Left colon (tissue), 2 donors: ENCODE data around the gene ZNF793. TPM values are rescaled to one million over a fixed set of nuclear protein-coding genes. Genes with fewer than 3 reads are reported as not detected.

Experiments
- ATAC-seq: fragments of 200-7000 bp; cut with Tn5 transposase; one replicate; pipeline ENCODE4 v1.9.1; 2020; ENCODE audit warnings: mild to moderate bottlenecking, moderate library complexity
- DNase-seq, 2 donors: peaks; one replicate each; pipeline ENCODE4 v3.0.0-alpha.2; 2020
- intact Hi-C, 2 donors: fragments of 100-400 bp; cut with DNase I in 1 of 2; cut with micrococcal nuclease in 1 of 2; formaldehyde crosslinking; loops; one replicate each; pipeline versions ENCODE4 v1.11.2 to v1.14.0; 2022; cut with DNase I, micrococcal nuclease
- total RNA-seq, 2 donors: library from RNA; stranded (reverse); fragmentation: NEBNext Ultra II Directional; extraction: Animal tissue kit (Norgen Biotek cat#: 25700); gene quantifications; one replicate each; pipeline ENCODE4 v1.2.1, GENCODE V29; 2021
- donor health status: DM: no; HTN: no; CAD: no.
- donor health status: DM: yes; HTN: yes; CAD: no.

ZNF793 gene
- total RNA-seq, 2 donors from 2014 or later: 2.6 to 3.2 TPM

DNA sequence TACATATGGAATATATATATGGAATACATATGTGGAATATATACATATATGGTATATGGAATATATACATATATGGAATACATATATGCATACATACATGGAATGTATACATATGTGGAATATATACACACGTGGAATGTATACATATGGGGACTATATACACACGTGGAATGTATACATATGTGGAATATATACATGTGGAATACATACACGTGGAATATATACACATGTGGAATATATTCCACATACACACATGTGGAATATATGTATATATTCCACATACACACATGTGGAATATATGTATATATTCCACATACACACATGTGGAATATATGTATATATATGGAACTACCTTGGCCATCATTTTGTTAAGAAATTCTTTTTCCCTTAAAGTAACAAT is 56.8 kb downstream of the ZNF793 start:
- DNase-seq: no peak
- intact Hi-C loops: no loop called here
- no peak for ATAC-seq

DNA sequence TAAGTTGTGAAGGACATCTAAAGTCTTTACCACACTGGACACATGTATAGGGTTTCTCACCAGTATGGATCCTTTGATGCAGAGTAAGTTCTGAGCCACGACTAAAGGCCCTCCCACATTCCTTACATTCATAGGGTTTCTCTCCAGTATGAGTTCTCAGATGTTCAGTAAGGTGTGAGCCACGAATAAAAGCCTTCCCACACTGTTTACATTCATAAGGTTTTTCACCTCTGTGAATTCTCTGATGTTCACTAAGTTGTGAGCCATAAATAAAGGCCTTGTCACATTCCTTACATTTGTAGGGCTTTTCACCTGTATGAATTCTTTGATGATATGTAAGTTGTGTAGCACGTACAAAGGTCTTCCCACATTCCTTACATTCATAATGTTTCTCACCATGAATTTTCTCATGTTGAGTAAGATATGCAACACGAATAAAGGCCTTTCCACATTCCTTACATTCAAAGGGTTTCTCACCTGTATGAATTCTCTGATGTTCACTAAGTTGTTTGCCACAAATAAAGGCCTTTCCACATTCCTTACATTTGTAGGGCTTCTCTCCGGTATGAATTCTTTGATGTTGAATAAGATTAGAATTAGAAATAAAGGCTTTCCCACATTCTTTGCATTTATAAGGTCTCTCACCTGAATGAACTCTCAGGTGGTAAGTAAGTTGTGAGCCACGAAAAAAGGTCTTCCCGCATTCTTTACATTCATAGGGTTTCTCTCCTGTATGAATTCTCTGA is 58.1 kb downstream of the ZNF793 start:
- ATAC-seq (no peak), DNase-seq (no peak)
- intact Hi-C loops: no loop called here

DNA sequence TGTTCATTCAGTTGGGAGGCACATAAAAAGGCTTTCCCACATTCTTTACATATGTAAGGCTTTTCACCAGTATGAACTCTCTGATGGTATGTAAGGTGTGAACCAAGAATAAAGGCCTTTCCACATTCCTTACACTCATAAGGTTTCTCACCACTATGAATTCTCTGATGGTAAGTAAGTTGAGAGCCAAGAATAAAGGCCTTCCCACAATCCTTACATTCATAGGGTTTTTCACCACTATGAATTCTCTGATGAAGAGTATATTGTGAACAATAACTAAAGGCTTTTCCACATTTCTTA is 58.6 kb downstream of the ZNF793 start:
- no peak for DNase-seq
- ATAC-seq: no peak
- intact Hi-C loops: no loop called here

DNA sequence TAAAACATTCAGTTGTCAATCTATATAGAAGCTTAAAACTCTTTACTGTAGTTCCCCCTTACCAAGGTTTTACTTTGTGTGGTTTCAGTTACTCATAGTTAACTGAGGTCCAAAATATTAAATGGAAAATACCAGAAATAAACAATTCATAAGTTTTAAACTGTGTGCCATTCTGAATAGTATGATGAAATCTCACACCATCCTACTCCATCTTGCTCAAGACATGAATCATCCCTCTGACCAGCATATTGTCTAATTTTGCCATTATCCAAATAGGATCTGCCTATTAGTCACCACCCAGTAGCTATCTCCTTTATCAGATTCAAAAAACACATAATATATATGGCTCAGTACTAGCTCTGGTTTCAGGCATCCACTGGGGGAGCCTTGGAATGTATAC is 65.5 kb downstream of the ZNF793 start:
- DNase-seq (no peak), ATAC-seq (no peak)
- intact Hi-C loops: no loop called here

DNA sequence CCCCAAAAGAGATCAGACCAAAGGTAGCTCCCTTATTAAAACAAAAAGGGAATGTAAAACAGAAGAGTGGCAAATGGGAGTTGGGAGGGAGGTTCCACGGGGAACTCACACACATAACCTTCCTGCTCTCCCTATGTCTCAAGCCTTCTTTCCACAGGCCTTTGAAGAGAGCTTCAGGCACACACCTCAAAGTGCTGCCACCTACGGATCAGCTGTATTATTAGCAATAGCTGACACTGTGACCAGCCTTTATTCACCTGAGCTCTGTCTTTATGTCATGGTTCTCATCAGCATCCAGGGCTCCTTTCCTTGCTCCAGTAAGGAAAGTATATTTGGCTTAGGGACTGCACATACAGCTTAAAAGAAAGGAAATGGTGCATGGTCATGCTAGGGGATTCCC is 76.6 kb downstream of the ZNF793 start:
- intact Hi-C loops: no loop called here
- no peak for DNase-seq
- ATAC-seq: no peak

Other genes starting within 250 kb of the ZNF793 start
- gene ZNF527, start 135.8 kb upstream of the ZNF793 start, total RNA-seq: 1 to 10 TPM; 3.9 to 5.3 TPM
- 1 to 10 TPM; 1.4 to 1.6 TPM for gene ZNF569, start 39.5 kb upstream of the ZNF793 start, total RNA-seq
- 1 to 10 TPM; 2.8 to 3.2 TPM for gene ZNF570, start 37.6 kb upstream of the ZNF793 start, total RNA-seq
- 1 to 10 TPM; 2.6 to 2.8 TPM for gene ZNF571, start 87.9 kb downstream of the ZNF793 start, total RNA-seq
- 1 to 10 TPM in 1 of 2 donors, under 1 TPM in 1; 0.92 to 1.3 TPM for gene ZNF540, start 87.9 kb downstream of the ZNF793 start, total RNA-seq
- 1 to 10 TPM; 6.4 to 8.3 TPM for gene ZFP30, start 148.5 kb downstream of the ZNF793 start, total RNA-seq
- gene ZNF607, start 212.8 kb downstream of the ZNF793 start, total RNA-seq: 1 to 10 TPM; 5.7 to 6.1 TPM